WTC11 (cell line): ENCODE data around the gene SOX9. TPM values are rescaled to one million over a fixed set of nuclear protein-coding genes. Genes with fewer than 3 reads are reported as not detected.

Experiments
- ATAC-seq: fragments of 200-7000 bp; cut with Tn5 transposase; 2 replicates; pipeline ENCODE4 v1.10.0; 2021; ENCODE audit warnings: mild to moderate bottlenecking, moderate library complexity
- CTCF ChIA-PET: fragments of 300-600 bp; sonication (Branson Sonifier 250); formaldehyde crosslinking; loops from one replicate; lab custom pipeline; 2021; ENCODE audit warnings: antibody characterized with exemption; lab: Charles Lee
- POLR2A ChIA-PET: fragments of 350-600 bp; sonication (Branson Sonifier 250); formaldehyde crosslinking; loops from one replicate; lab custom pipeline; 2021; ENCODE audit warnings: antibody characterized with exemption; lab: Charles Lee
- DNase-seq: peaks from one replicate; pipeline ENCODE4 v3.0.0; 2021; ENCODE audit warnings: low spot score
- H3K27ac Mint-ChIP-seq: 2 replicates; pipeline ENCODE4 v1.8.0; 2021; ENCODE audit warnings: mixed read lengths
- H3K27me3 Mint-ChIP-seq: 2 replicates; pipeline ENCODE4 v1.8.0; 2021; ENCODE audit warnings: low read depth, mild to moderate bottlenecking, moderate library complexity, mixed read lengths
- H3K36me3 Mint-ChIP-seq: 2 replicates; pipeline ENCODE4 v1.8.0; 2021; ENCODE audit warnings: mixed read lengths
- H3K4me1 Mint-ChIP-seq: 2 replicates; pipeline ENCODE4 v1.8.0; 2022; ENCODE audit warnings: mixed read lengths
- H3K4me3 Mint-ChIP-seq: 2 replicates; pipeline ENCODE4 v1.8.0; 2021; ENCODE audit warnings: mild to moderate bottlenecking, moderate library complexity, mixed read lengths
- H3K9me3 Mint-ChIP-seq: 2 replicates; pipeline ENCODE4 v1.8.0; 2021; ENCODE audit warnings: mixed read lengths
- AFF4 ChIP-seq: sonication (generic); formaldehyde crosslinking; IDR thresholded peaks from 2 replicates; pipeline ENCODE4 v1.8.1; 2023; ENCODE audit warnings: mild to moderate bottlenecking, missing genetic modification reagents, borderline replicate concordance
- ATF3 ChIP-seq: sonication (generic); formaldehyde crosslinking; conservative IDR thresholded peaks from 2 replicates; pipeline ENCODE4 v1.8.1; 2022; ENCODE audit warnings: mild to moderate bottlenecking, missing genetic modification reagents
- ATF6 ChIP-seq: sonication (generic); formaldehyde crosslinking; IDR thresholded peaks from 2 replicates; pipeline ENCODE4 v1.8.1; 2023; ENCODE audit warnings: mild to moderate bottlenecking, missing genetic modification reagents
- CREB1 ChIP-seq: sonication (generic); formaldehyde crosslinking; IDR thresholded peaks from 2 replicates; pipeline ENCODE4 v1.8.0; 2023; ENCODE audit warnings: mild to moderate bottlenecking, missing genetic modification reagents
- E2F4 ChIP-seq: sonication (generic); formaldehyde crosslinking; IDR thresholded peaks from 2 replicates; pipeline ENCODE4 v1.8.1; 2022; ENCODE audit warnings: low read depth, mild to moderate bottlenecking, moderate library complexity, missing genetic modification reagents, borderline replicate concordance
- EMX1 ChIP-seq: fragments of 250-450 bp; sonication (Bioruptor Pico); IDR thresholded peaks from 2 replicates; pipeline ENCODE4 v1.8.0; 2021; ENCODE audit warnings: mild to moderate bottlenecking
- ETV6 ChIP-seq: sonication (generic); formaldehyde crosslinking; IDR thresholded peaks from 2 replicates; pipeline ENCODE4 v1.8.1; 2022; ENCODE audit warnings: mild to moderate bottlenecking, missing genetic modification reagents
- FOXJ3 ChIP-seq: sonication (generic); formaldehyde crosslinking; IDR thresholded peaks from 2 replicates; pipeline ENCODE4 v1.9.0; 2021; ENCODE audit warnings: missing genetic modification reagents, mild to moderate bottlenecking, borderline replicate concordance
- FOXK1 ChIP-seq: sonication (generic); formaldehyde crosslinking; IDR thresholded peaks from 2 replicates; pipeline ENCODE4 v1.8.0; 2022; ENCODE audit warnings: mild to moderate bottlenecking, moderate library complexity, missing genetic modification reagents
- FOXP1 ChIP-seq: sonication (generic); formaldehyde crosslinking; IDR thresholded peaks from 2 replicates; pipeline ENCODE4 v1.8.0; 2022; ENCODE audit warnings: missing genetic modification reagents, mild to moderate bottlenecking, moderate library complexity, borderline replicate concordance
- GABPB1 ChIP-seq: sonication (generic); formaldehyde crosslinking; IDR thresholded peaks from 2 replicates; pipeline ENCODE4 v1.8.1; 2023; ENCODE audit warnings: mild to moderate bottlenecking, missing genetic modification reagents
- GRHL2 ChIP-seq: fragments of 250-450 bp; sonication (Bioruptor Pico); IDR thresholded peaks from 2 replicates; pipeline ENCODE4 v1.8.0; 2022; ENCODE audit warnings: mild to moderate bottlenecking, moderate library complexity; ENCODE audit not compliant: insufficient replicate concordance, severe bottlenecking
- HMGA2 ChIP-seq: fragments of 250-450 bp; sonication (Bioruptor Pico); IDR thresholded peaks from 2 replicates; pipeline ENCODE4 v1.4.0; 2021; ENCODE audit warnings: mild to moderate bottlenecking, moderate library complexity
- JAZF1 ChIP-seq: fragments of 250-450 bp; sonication (Bioruptor Pico); IDR thresholded peaks from 2 replicates; pipeline ENCODE4 v1.9.0; 2021; ENCODE audit warnings: moderate library complexity, mild to moderate bottlenecking, inconsistent platforms
- MAX ChIP-seq: sonication (generic); formaldehyde crosslinking; IDR thresholded peaks from 2 replicates; pipeline ENCODE4 v1.8.0; 2022; ENCODE audit warnings: mild to moderate bottlenecking, missing genetic modification reagents
- NR1H2 ChIP-seq: sonication (generic); formaldehyde crosslinking; IDR thresholded peaks from 2 replicates; pipeline ENCODE4 v1.9.0; 2021; ENCODE audit warnings: mild to moderate bottlenecking, moderate library complexity, missing genetic modification reagents
- OVOL2 ChIP-seq: fragments of 250-450 bp; sonication (Bioruptor Pico); IDR thresholded peaks from 2 replicates; pipeline ENCODE4 v1.9.0; 2021; ENCODE audit warnings: mild to moderate bottlenecking, borderline replicate concordance
- SMAD3 ChIP-seq: sonication (generic); formaldehyde crosslinking; IDR thresholded peaks from 2 replicates; pipeline ENCODE4 v1.8.0; 2022; ENCODE audit warnings: missing genetic modification reagents, mild to moderate bottlenecking, borderline replicate concordance
- SMAD4 ChIP-seq: sonication (generic); formaldehyde crosslinking; IDR thresholded peaks from 2 replicates; pipeline ENCODE4 v1.8.0; 2022; ENCODE audit warnings: mild to moderate bottlenecking, missing genetic modification reagents
- ZNF232 ChIP-seq: sonication (generic); formaldehyde crosslinking; IDR thresholded peaks from 2 replicates; pipeline ENCODE4 v1.8.0; 2022; ENCODE audit warnings: mild to moderate bottlenecking, missing genetic modification reagents
- ZNF532 ChIP-seq: fragments of 250-450 bp; sonication (Bioruptor Pico); IDR thresholded peaks from 2 replicates; pipeline ENCODE4 v1.9.0; 2021; ENCODE audit warnings: mild to moderate bottlenecking, borderline replicate concordance
- total RNA-seq: library from RNA; stranded (reverse); gene quantifications from 3 replicates; pipeline ENCODE4 v1.2.3, GENCODE V29; 2021

SOX9 gene
- total RNA-seq, 1 experiment from 2014 or later = 8.1 TPM

- H3K27ac Mint-ChIP-seq = no peak overlapping the region
- ChIA-PET CTCF (no interaction called here), POLR2A (no interaction called here)
- TF ChIP-seq SMAD3 (CRISPR knock-in tag) = no peak
- TF ChIP-seq JAZF1 (CRISPR knock-in tag) = no peak
- no peak for TF ChIP-seq GRHL2 (CRISPR knock-in tag)
- no peak for TF ChIP-seq FOXJ3 (CRISPR knock-in tag)
- no peak for TF ChIP-seq MAX (CRISPR knock-in tag)
- H3K4me1 Mint-ChIP-seq = peaks cover 31% of the 10 kb centered on the region
- H3K9me3 Mint-ChIP-seq = peaks cover 4% of the 10 kb centered on the region
- no peak for ATAC-seq
- no peak overlapping the region for H3K4me3 Mint-ChIP-seq
- peaks cover 2% of the 10 kb centered on the region; the same call in 1 of the 2 replicates for H3K36me3 Mint-ChIP-seq
- no peak for DNase-seq
- peaks cover 11% of the 10 kb centered on the region; the same call in 1 of the 2 replicates for H3K27me3 Mint-ChIP-seq
Observed at GRCh38 chr17:72145562-72145961, 24.7 kb downstream of the SOX9 start.

GRCh38 chr17:72145962-72146361 is 25.1 kb downstream of the SOX9 start:
- Mint-ChIP-seq H3K27me3 (peaks cover 11% of the 10 kb centered on the region; the same call in 1 of the 2 replicates), H3K4me3 (no peak overlapping the region), H3K36me3 (peaks cover 2% of the 10 kb centered on the region; the same call in 1 of the 2 replicates), H3K27ac (no peak overlapping the region), H3K9me3 (peaks cover 4% of the 10 kb centered on the region), H3K4me1 (peaks cover 31% of the 10 kb centered on the region)
- ChIA-PET CTCF (no interaction called here), POLR2A (no interaction called here)
- no peak for TF ChIP-seq EMX1 (CRISPR knock-in tag)
- no peak for TF ChIP-seq HMGA2
- TF ChIP-seq FOXP1 (CRISPR knock-in tag) = no peak
- TF ChIP-seq SMAD4 (CRISPR knock-in tag) = no peak
- TF ChIP-seq CREB1 (CRISPR knock-in tag) = no peak
- DNase-seq (no peak), ATAC-seq (no peak)

GRCh38 chr17:72146371-72146770 is 25.6 kb downstream of the SOX9 start:
- Mint-ChIP-seq H3K4me3 (no peak overlapping the region), H3K27ac (no peak overlapping the region), H3K36me3 (peaks cover 2% of the 10 kb centered on the region; the same call in 1 of the 2 replicates), H3K4me1 (peaks cover 35% of the 10 kb centered on the region), H3K27me3 (peaks cover 11% of the 10 kb centered on the region; the same call in 1 of the 2 replicates), H3K9me3 (peaks cover 4% of the 10 kb centered on the region)
- CTCF ChIA-PET = no interaction called here
- POLR2A ChIA-PET = no interaction called here
- no peak for DNase-seq
- no peak for ATAC-seq
- TF ChIP-seq ATF6 (no peak), ZNF532 (CRISPR knock-in tag) (no peak), SMAD3 (CRISPR knock-in tag) (no peak), GABPB1 (no peak), AFF4 (no peak), ZNF232 (CRISPR knock-in tag) (no peak), JAZF1 (CRISPR knock-in tag) (no peak), OVOL2 (CRISPR knock-in tag) (no peak), E2F4 (CRISPR knock-in tag) (no peak), FOXK1 (CRISPR knock-in tag) (no peak), ATF3 (CRISPR knock-in tag) (no peak), ETV6 (CRISPR knock-in tag) (no peak), NR1H2 (CRISPR knock-in tag) (no peak)
